Transverse colon (tissue), 4 donors: Measurements from ENCODE around the gene ARHGEF11. TPM values are rescaled to one million over a fixed set of nuclear protein-coding genes. Genes with fewer than 3 reads are reported as not detected.

Source experiments
- DNase-seq: peaks from one replicate; pipeline ENCODE4 v3.0.0-alpha.2; 2019
- H3K27ac ChIP-seq, 4 donors: fragments of 200-600 bp; sonication (generic); 2 replicates each; pipeline ENCODE4 v1.5.1; 2016 to 2018; ENCODE audit warnings: inconsistent platforms in 4 of 4
- H3K27me3 ChIP-seq: fragments of 200-600 bp; sonication (generic); 2 replicates; pipeline ENCODE4 v1.5.1; 2017; ENCODE audit warnings: inconsistent platforms
- H3K36me3 ChIP-seq, 4 donors: fragments of 200-600 bp; sonication (generic); 2 replicates each; pipeline ENCODE4 v1.5.1; 2017 to 2019; ENCODE audit warnings: inconsistent platforms in 4 of 4
- H3K4me1 ChIP-seq, 4 donors: fragments of 200-600 bp; sonication (generic); 2 replicates each; pipeline ENCODE4 v1.5.1; 2017 to 2020; ENCODE audit warnings: inconsistent platforms in 4 of 4
- H3K4me3 ChIP-seq, 4 donors: fragments of 200-600 bp; sonication (generic); 1 replicate in 1 of 4; 2 replicates in 3 of 4; pipeline versions ENCODE4 v1.5.1 to v1.6.1; 2017 to 2019; ENCODE audit warnings: inconsistent platforms in 4 of 4
- H3K9me3 ChIP-seq, 2 donors: fragments of 200-600 bp; sonication (generic); 2 replicates each; pipeline ENCODE4 v1.5.1; 2017 to 2019; ENCODE audit warnings: inconsistent platforms in 2 of 2
- EP300 ChIP-seq: sonication (generic); formaldehyde crosslinking; IDR thresholded peaks from one replicate; pipeline ENCODE4 v1.6.1; 2017; ENCODE audit warnings: antibody characterized with exemption, low read depth
- POLR2A ChIP-seq: fragments of 450-650 bp; IDR thresholded peaks from one replicate; pipeline ENCODE4 v1.6.1; 2016; ENCODE audit warnings: antibody characterized with exemption, mild to moderate bottlenecking, moderate library complexity
- POLR2AphosphoS5 ChIP-seq, 3 donors: sonication (generic); formaldehyde crosslinking; IDR thresholded peaks; one replicate each; pipeline ENCODE4 v1.6.1; 2016; ENCODE audit warnings: antibody characterized with exemption in 3 of 3
- WGBS, 2 donors: methylation state at CpG; one replicate each; pipeline ENCODE4 v1.1.5; 2018; ENCODE audit warnings: low coverage in 1 of 2; 5-methylcytosine and 5-hydroxymethylcytosine counted together
- in situ Hi-C, 4 donors: fragments of 200-750 bp; cut with MboI; loops; one replicate each; pipeline versions ENCODE4 v1.15.0 to v1.15.1; 2017; ENCODE audit warnings: low sequenced_read_pairs in 3 of 4, low pct_ligation_motif_present in 1 of 4, low pct_unique_long_range_greater_than_20kb in 1 of 4
- intact Hi-C: fragments of 100-400 bp; cut with DNase I; formaldehyde crosslinking; loops from one replicate; pipeline ENCODE4 v1.15.1; 2023; ENCODE audit warnings: low total_unique reads
- total RNA-seq, 4 donors: library from RNA; depleted of rRNA; stranded (reverse); fragments of >200 nt; gene quantifications; one replicate each; pipeline ENCODE4 v1.1.0, GENCODE V29; 2016
- TF ChIP-seq, protein P1 (sequence below), 5 experiments: fragments of 200-600 bp in 3 of 5; fragments of 450-650 bp in 2 of 5; sonication (generic) in 3 of 5; IDR thresholded peaks; 1 replicate in 2 of 5; 2 replicates in 3 of 5; pipeline ENCODE4 v1.5.1; 2016 to 2017; ENCODE audit warnings: antibody characterized with exemption in 5 of 5, inconsistent platforms in 3 of 5, mild to moderate bottlenecking in 2 of 5, moderate library complexity in 1 of 5

Gene ARHGEF11
- total RNA-seq, 4 donors from 2014 or later, result 52.6 to 82.8 (median 62.1) TPM

DNA sequence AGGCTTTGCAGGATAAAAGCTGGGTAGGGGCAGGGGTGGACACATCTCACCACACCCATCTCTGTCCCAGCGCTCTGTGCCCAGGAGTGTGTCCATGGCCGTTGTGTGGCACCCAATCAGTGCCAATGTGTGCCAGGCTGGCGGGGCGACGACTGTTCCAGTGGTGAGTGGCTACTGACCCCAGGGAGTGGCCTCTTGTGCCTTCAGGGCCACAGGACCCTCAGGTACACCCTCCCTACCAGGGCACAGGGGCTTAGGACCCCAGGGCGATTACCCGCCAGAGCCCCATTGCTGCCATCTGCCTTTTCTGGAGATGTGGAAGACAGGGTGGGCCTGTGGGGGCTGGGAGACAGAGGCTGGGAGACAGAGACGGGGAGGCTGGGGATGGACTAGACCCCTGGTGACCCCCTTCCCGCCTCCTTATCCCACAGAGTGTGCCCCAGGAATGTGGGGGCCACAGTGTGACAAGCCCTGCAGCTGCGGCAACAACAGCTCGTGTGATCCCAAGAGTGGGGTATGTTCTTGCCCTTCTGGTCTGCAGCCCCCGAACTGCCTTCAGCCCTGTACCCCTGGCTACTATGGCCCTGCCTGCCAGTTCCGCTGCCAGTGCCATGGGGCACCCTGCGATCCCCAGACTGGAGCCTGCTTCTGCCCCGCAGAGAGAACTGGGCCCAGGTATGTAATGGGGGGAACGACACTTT lies 139.2 kb downstream of the ARHGEF11 start:
- WGBS, 2 donors, result 88% methylated on average over 16 of the region's 16 CpGs; no CpG with 5 or more reads in 1 of the 2 donors
- Histone ChIP-seq H3K4me3 (no peak overlapping the region), H3K4me1 (peaks cover 0 to 7% (median 4%) of the 10 kb centered on the region in 4 donors), H3K36me3 (no peaks in the 10 kb centered on the region), H3K27ac (no peak overlapping the region), H3K9me3 (no peaks in the 10 kb centered on the region), H3K27me3 (peaks cover 23% of the 10 kb centered on the region)
- in situ Hi-C loops (no loop called here), intact Hi-C loops (no loop called here)
- TF ChIP-seq POLR2A (no peak), POLR2AphosphoS5 (IDR thresholded peaks at IDR 0.05) (no peak), EP300 (no peak)
- TF ChIP-seq, protein P1, sequence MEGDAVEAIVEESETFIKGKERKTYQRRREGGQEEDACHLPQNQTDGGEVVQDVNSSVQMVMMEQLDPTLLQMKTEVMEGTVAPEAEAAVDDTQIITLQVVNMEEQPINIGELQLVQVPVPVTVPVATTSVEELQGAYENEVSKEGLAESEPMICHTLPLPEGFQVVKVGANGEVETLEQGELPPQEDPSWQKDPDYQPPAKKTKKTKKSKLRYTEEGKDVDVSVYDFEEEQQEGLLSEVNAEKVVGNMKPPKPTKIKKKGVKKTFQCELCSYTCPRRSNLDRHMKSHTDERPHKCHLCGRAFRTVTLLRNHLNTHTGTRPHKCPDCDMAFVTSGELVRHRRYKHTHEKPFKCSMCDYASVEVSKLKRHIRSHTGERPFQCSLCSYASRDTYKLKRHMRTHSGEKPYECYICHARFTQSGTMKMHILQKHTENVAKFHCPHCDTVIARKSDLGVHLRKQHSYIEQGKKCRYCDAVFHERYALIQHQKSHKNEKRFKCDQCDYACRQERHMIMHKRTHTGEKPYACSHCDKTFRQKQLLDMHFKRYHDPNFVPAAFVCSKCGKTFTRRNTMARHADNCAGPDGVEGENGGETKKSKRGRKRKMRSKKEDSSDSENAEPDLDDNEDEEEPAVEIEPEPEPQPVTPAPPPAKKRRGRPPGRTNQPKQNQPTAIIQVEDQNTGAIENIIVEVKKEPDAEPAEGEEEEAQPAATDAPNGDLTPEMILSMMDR (IDR thresholded peaks at IDR 0.05), result no peak
- DNase-seq, result no peak

- Histone ChIP-seq H3K27ac (no peak overlapping the region), H3K4me3 (no peak overlapping the region), H3K9me3 (no peaks in the 10 kb centered on the region), H3K4me1 (peaks cover 0 to 6% (median 3%) of the 10 kb centered on the region in 4 donors), H3K36me3 (no peaks in the 10 kb centered on the region), H3K27me3 (peaks cover 29% of the 10 kb centered on the region)
- no peak for DNase-seq
- intact Hi-C loops (no loop called here), in situ Hi-C loops (no loop called here)
- TF ChIP-seq EP300 (no peak), POLR2A (no peak), POLR2AphosphoS5 (IDR thresholded peaks at IDR 0.05) (no peak)
- TF ChIP-seq, protein P1 (IDR thresholded peaks at IDR 0.05), result no peak
- 23 to 57% methylated on average over 3 to 4 of the region's 4 CpGs for WGBS, 2 donors
These were observed 139.9 kb downstream of the ARHGEF11 start for GRCh38 chr1:156905651-156906050.

- TF ChIP-seq EP300 (no peak), POLR2A (no peak), POLR2AphosphoS5 (IDR thresholded peaks at IDR 0.05) (no peak)
- TF ChIP-seq, protein P1 (IDR thresholded peaks at IDR 0.05), result no peak
- WGBS, 2 donors, result 94% methylated on average over 16 of the region's 16 CpGs; no CpG with 5 or more reads in 1 of the 2 donors
- Histone ChIP-seq H3K27me3 (peaks cover 30% of the 10 kb centered on the region), H3K27ac (no peak overlapping the region), H3K36me3 (no peaks in the 10 kb centered on the region), H3K4me1 (peaks cover 0 to 6% (median 0%) of the 10 kb centered on the region in 4 donors), H3K4me3 (no peak overlapping the region), H3K9me3 (no peaks in the 10 kb centered on the region)
- no peak for DNase-seq
- intact Hi-C loops (no loop called here), in situ Hi-C loops (no loop called here)
These were observed 140.4 kb downstream of the ARHGEF11 start for GRCh38 chr1:156905176-156905575.

- 80% methylated on average over 19 of the region's 19 CpGs; no CpG with 5 or more reads in 1 of the 2 donors for WGBS, 2 donors
- in situ Hi-C loops (no loop called here), intact Hi-C loops (no loop called here)
- TF ChIP-seq POLR2A (no peak), POLR2AphosphoS5 (IDR thresholded peaks at IDR 0.05) (no peak), EP300 (no peak)
- TF ChIP-seq, protein P1 (IDR thresholded peaks at IDR 0.05), result no peak
- Histone ChIP-seq H3K27ac (no peak overlapping the region), H3K9me3 (no peaks in the 10 kb centered on the region), H3K27me3 (peaks cover 25% of the 10 kb centered on the region), H3K4me1 (peaks cover 0 to 8% (median 0%) of the 10 kb centered on the region in 4 donors), H3K4me3 (no peak overlapping the region), H3K36me3 (no peaks in the 10 kb centered on the region)
- no peak for DNase-seq
These were observed 141.2 kb downstream of the ARHGEF11 start for GRCh38 chr1:156904187-156904959.
